Calu3 (cell line): ENCODE measurements around the gene MRPL34. TPM values are rescaled to one million over a fixed set of nuclear protein-coding genes. Genes with fewer than 3 reads are reported as not detected.
A peak's percentile ranks its signal among the peaks of the same experiment; 100 is the strongest.

Experiments
- BruUV-seq: library from RNA; stranded (reverse); fragments of 400-500 nt; replicated peaks from 2 replicates; lab custom pipeline; 2021; lab: Mats Ljungman, UMichigan
- CTCF ChIA-PET: fragments of 300-600 bp; sonication (Branson Sonifier 250); formaldehyde crosslinking; loops from one replicate; lab custom pipeline; 2022; ENCODE audit warnings: antibody characterized with exemption; lab: Charles Lee
- DNase-seq: peaks from one replicate; pipeline ENCODE4 v3.0.0; 2022
- H3K27ac Mint-ChIP-seq: one replicate; pipeline ENCODE4 v1.8.0; 2022; ENCODE audit warnings: mixed read lengths; ENCODE audit not compliant: unreplicated experiment
- H3K27me3 Mint-ChIP-seq: one replicate; pipeline ENCODE4 v1.8.0; 2022; ENCODE audit warnings: mixed read lengths; ENCODE audit not compliant: unreplicated experiment
- H3K36me3 Mint-ChIP-seq: one replicate; pipeline ENCODE4 v1.8.0; 2022; ENCODE audit warnings: mild to moderate bottlenecking, moderate library complexity, mixed read lengths; ENCODE audit not compliant: insufficient read depth, unreplicated experiment
- H3K4me1 Mint-ChIP-seq: one replicate; pipeline ENCODE4 v1.8.0; 2022; ENCODE audit warnings: mild to moderate bottlenecking, low read depth, mixed read lengths; ENCODE audit not compliant: unreplicated experiment
- H3K4me3 Mint-ChIP-seq: one replicate; pipeline ENCODE4 v1.8.0; 2022; ENCODE audit warnings: mild to moderate bottlenecking, low read depth, moderate library complexity, mixed read lengths; ENCODE audit not compliant: unreplicated experiment
- H3K9me3 Mint-ChIP-seq: one replicate; pipeline ENCODE4 v1.8.0; 2022; ENCODE audit warnings: low read depth, mixed read lengths; ENCODE audit not compliant: unreplicated experiment
- intact Hi-C: fragments of 100-400 bp; cut with micrococcal nuclease; formaldehyde crosslinking; loops from one replicate; pipeline ENCODE4 v1.10.0; 2022; ENCODE audit not compliant: unreplicated experiment
- total RNA-seq: library from RNA; stranded (reverse); gene quantifications from 2 replicates; pipeline ENCODE4 v1.2.3, GENCODE V29; 2022
- TF ChIP-seq, protein P1 (sequence below): fragments of 200-600 bp; IDR thresholded peaks from one replicate; pipeline ENCODE4 v1.8.0; 2022; ENCODE audit warnings: antibody characterized with exemption; ENCODE audit not compliant: unreplicated experiment

The MRPL34 gene
- total RNA-seq, 1 experiment from 2014 or later: 38.4 TPM

DNA sequence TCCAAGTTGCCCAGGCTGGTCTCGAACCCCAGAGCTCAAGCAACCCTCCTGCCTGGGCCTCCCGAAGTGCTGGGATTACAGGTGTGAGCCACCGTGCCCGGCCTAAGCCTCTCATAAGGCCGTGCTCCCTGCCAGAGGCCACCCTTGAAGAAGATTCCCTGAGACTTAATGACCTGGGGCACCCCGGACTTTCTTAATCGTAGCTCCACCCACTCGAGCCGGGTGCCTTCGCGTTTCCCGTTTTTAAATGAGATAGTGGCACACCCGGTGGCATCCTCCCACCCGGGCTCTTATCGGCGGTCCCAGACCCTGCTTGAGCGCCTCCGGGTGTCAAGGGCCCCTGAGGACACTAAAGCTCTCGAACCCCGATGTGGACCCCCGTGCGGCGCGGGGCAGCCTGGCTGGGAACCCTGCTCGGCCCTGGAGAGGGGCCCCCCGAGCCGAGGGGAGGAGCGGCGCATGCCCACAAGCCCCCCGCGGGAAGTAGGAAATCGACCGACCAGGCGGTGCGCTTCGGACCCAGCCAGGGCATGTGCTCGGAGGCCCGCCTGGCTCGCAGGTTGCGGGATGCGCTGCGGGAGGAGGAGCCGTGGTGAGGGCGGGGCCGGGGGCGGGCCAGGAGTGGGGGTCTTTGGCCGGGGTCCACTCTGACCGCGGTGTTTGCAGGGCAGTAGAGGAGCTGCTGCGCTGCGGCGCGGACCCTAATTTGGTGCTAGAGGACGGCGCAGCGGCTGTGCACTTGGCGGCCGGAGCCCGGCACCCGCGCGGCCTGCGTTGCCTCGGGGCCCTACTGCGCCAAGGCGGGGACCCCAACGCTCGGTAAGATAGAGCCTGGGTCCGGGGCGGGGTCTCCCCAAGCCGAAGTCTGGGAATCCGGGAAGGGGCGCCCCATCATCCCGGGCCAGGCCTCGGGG is 24.0 kb upstream of the MRPL34 start, which contains the start of gene ANKLE1:
Gene ANKLE1, plus strand, starts transcription at position 511 of the 914 bp plus-strand sequence. Its CDS starts 20 bp downstream, at position 531.
- peaks cover 10% of the 10 kb centered on the region for H3K36me3 Mint-ChIP-seq
- no peaks in the 10 kb centered on the region for H3K9me3 Mint-ChIP-seq
- no peak within 1 kb of the TSS for H3K27ac Mint-ChIP-seq
- CTCF ChIA-PET: interaction anchor here (1.0 kb wide), 1 partner anchor 21 kb away, joined by 3 read pairs; the partner anchor contains the start of gene ABHD8
- no peak for DNase-seq
- TF ChIP-seq, protein P1, sequence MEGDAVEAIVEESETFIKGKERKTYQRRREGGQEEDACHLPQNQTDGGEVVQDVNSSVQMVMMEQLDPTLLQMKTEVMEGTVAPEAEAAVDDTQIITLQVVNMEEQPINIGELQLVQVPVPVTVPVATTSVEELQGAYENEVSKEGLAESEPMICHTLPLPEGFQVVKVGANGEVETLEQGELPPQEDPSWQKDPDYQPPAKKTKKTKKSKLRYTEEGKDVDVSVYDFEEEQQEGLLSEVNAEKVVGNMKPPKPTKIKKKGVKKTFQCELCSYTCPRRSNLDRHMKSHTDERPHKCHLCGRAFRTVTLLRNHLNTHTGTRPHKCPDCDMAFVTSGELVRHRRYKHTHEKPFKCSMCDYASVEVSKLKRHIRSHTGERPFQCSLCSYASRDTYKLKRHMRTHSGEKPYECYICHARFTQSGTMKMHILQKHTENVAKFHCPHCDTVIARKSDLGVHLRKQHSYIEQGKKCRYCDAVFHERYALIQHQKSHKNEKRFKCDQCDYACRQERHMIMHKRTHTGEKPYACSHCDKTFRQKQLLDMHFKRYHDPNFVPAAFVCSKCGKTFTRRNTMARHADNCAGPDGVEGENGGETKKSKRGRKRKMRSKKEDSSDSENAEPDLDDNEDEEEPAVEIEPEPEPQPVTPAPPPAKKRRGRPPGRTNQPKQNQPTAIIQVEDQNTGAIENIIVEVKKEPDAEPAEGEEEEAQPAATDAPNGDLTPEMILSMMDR: no peak
- peak within 1 kb of the TSS; percentile 44 for H3K4me3 Mint-ChIP-seq
- no peaks in the 10 kb centered on the region for H3K27me3 Mint-ChIP-seq
- BruUV-seq: no TSS peak
- intact Hi-C loops: loop anchor here (5.0 to 10.0 kb wide), 2 partner anchors 74 to 217 kb away; no protein-coding TSS in a partner anchor
- H3K4me1 Mint-ChIP-seq: no peaks in the 10 kb centered on the region

DNA sequence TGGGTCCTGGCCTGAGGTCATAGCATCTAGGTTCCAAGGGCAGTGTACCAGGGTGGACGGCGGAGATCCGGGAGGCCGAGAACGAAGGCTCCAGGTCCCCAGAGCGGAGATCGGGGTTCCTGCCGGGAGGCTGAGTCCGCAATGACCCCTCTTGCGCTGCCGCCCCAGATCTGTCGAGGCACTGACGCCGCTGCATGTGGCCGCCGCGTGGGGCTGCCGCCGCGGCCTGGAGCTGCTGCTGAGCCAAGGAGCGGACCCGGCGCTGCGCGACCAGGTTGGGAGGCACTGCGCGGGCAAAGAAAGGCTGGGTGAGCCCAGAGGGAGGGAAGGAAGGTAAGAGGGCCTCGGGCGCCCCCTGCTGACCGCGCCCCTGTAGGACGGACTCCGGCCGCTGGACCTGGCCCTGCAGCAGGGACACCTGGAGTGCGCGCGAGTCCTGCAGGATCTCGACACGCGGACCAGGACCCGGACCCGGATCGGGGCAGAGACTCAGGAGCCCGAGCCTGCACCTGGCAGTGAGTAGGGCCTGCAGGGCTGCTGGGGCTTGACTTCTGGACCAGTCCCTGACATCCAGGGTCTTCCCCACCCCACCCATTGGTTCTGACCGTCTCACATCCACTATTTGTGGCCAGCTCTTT is 23.1 kb upstream of the MRPL34 start:
- Mint-ChIP-seq H3K27me3 (no peaks in the 10 kb centered on the region), H3K4me1 (no peaks in the 10 kb centered on the region), H3K27ac (no peak overlapping the region), H3K4me3 (peak overlapping the region; percentile 44), H3K36me3 (peaks cover 2% of the 10 kb centered on the region), H3K9me3 (no peaks in the 10 kb centered on the region)
- BruUV-seq: no TSS peak
- DNase-seq: peak; percentile 86
- intact Hi-C loops: loop anchor here (5.0 to 10.0 kb wide), 2 partner anchors 75 to 218 kb away; no protein-coding TSS in a partner anchor
- CTCF ChIA-PET: interaction anchor here (1.0 kb wide), 1 partner anchor 20 kb away, joined by 3 read pairs; the partner anchor contains the start of gene ABHD8
- TF ChIP-seq, protein P1: peak; percentile 78

DNA sequence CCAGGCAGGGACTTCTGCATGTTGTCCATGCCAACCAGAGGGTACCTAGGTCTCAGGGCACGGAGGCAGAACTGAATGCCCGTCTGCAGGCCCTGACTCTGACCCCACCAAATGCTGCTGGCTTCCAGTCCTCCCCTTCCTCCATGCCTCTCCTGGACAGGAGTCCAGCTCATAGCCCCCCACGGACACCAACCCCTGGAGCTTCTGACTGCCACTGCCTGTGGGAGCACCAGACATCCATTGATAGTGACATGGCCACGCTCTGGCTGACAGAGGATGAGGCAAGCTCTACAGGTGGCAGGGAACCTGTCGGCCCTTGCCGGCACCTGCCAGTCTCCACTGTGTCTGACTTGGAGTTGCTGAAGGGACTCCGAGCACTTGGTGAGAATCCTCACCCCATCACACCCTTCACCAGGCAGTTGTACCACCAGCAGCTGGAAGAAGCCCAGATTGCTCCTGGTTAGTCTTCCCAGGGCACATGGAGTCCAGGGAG is 22.1 kb upstream of the MRPL34 start:
- H3K4me3 Mint-ChIP-seq: no peak overlapping the region
- H3K9me3 Mint-ChIP-seq: no peaks in the 10 kb centered on the region
- H3K36me3 Mint-ChIP-seq: no peaks in the 10 kb centered on the region
- no peaks in the 10 kb centered on the region for H3K4me1 Mint-ChIP-seq
- no peaks in the 10 kb centered on the region for H3K27me3 Mint-ChIP-seq
- BruUV-seq: no TSS peak
- CTCF ChIA-PET: no interaction called here
- H3K27ac Mint-ChIP-seq: no peak overlapping the region
- no peak for DNase-seq
- TF ChIP-seq, protein P1: no peak
- intact Hi-C loops: loop anchor here (5.0 to 10.0 kb wide), 2 partner anchors 76 to 219 kb away; no protein-coding TSS in a partner anchor
